Effector CD8-positive, alpha-beta T cell (primary cell): ENCODE data around the gene WNT5A.
"Not testable (repeated sequence)": the region's sequence is repeated elsewhere in the genome, so short reads cannot be mapped to it uniquely, and the experiment has no call there.

Source experiments
- DNase-seq: peaks from one replicate; lab custom pipeline; 2025; lab: John Stamatoyannopoulos, UW

The WNT5A gene

DNA sequence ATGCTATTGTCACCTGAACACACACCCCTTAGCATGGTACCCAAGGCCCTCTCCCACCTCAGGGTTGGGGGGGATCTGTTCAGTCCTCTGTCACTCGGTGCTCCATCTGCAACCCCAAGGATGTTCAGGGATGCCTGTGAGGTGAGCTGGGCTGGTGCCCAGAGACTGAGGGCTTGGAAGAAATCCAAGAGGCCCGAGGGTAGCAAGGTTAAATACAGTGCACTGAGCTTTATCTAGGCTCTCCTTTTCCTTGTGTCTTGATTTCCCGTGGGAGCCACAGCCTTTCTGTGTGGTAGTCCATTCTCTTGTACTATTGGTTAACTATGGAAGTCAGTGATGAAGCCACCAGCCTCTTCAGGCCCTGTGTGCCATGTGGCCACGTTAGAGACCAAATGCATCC lies 18.7 kb upstream of the WNT5A start:
- DNase-seq, result no peak

DNA sequence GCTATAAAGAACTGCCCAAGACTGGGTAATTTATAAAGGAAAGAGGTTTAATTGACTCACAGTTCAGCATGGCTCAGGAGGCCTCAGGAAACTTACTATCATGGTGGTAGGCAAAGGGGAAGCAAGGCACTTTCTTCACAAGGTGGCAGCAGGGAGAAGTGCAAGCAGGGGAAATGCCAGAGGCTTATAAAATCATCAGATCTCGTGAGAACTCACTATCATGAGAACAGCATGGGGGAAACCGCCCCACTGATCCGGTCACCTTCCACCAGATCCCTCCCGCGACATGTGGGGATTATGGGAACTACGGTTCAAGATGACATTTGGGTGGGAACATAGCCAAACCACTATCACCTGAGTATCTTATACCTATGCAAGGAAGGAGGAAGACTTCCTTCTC lies 18.0 kb upstream of the WNT5A start:
- not testable (repeated sequence) for DNase-seq

DNA sequence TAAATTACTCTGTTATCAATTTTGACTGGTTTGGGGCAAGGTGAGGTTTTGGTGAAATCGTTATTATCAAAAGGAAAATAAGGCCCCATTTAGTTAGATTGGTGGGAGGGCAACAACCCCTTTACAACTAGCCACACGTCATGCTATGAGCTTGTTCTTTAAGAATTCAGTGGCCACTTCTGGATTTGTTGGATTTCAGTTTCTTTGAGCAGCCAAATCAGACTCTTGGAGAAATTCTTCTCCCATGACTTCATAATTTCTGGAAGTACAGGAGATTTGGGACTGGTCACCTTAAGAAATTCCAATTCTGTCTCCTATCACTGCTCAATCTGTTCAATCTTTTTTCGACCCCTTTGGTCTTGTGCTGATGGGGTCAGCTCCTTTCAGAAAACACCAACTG lies 14.8 kb upstream of the WNT5A start:
- DNase-seq, result no peak

DNA sequence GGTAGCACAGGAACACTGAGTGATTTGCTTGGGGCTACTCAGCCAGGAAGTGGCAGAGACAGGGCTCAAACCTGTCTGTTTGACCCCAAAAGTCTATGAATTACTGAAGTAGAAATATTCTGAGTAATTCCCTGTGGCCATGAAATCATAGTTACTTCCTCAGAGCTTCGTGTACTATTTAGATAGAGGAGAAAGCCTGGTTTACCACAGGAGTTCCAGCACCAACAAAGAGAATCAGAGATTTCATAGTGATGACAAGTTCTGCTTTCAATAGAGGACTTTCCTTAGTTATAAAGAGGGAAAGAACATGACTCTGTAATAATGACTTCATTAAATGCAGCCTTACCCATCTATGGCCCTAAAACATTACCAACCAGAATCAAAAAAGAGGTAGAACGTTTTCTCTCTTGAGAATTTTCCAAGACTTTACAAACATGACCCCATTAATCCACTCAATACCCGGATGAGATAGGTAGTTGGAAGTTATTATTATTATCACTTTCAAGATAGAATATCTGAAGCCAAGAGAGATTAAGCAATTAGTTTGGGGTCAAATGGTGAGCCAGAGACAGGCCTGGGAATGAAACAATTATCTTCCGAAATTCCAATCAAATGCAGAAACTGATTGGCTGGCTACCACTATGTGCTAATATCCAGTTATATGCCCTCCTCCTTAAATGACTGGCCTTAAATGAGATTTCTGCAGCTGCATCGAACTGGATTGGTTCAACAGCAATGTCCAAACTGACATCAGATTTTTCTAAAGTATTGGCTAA lies 13.6 kb upstream of the WNT5A start:
- DNase-seq, result no peak

DNA sequence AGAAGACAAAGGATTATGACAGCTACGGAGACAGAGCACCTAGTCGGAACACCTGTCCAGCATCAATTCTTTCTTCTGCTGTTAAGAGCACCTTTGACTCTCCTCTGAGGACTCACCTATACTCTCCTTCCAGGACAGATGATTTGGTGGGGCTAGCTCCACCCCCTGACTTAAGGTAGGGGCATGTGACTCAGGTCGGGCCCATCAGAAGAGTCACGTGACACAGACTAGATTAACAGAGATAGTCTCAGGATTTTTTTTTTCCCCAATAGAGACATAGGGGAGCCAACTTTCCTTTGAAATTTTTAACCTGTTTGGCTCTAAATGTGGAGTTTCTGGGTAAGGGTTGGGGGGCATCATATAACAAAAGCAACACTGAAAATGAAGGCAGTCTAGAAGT lies 11.4 kb upstream of the WNT5A start:
- DNase-seq, result no peak

DNA sequence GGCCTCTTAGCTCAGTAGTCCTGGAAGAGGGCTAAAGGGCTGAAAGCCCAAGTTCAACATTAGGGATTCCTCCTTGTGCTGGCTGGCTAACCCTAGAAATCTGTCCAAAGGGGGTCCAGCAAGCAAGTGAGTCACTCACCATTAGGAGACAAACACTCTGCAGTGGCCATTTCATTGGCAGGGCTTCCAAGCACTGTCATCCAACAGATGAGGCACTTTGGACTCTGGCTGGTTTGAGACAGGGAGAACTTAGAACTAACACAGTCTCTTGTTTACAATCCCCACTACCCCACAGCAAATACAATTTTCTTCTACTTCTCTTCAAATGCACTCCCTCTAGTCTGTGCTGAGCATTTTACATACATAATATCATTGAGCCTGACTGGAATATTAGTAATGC lies 10.1 kb upstream of the WNT5A start:
- DNase-seq, result no peak

- DNase-seq, result no peak
These were observed 7.9 kb upstream of the WNT5A start for GRCh38 chr3:55494976-55495375.

DNA sequence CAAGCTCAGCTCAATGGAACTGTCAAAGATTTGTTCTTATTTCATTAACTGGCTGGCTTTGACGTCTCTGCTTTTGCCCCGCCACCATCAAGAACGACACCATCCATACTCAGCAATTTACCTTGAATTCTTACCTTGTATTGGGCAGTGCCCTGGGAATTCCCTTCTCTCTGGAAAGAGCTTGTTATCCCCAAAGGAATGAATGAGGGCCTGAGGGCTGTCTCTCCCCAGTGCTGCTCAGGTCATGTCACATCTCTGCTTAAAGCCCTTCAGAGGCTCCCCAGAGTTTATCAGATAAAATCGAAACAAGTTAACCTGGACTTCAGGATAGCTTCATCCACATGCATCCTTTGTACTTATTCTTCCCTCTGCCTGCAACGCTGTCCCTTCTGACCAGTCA lies 5.9 kb upstream of the WNT5A start:
- no peak for DNase-seq

- DNase-seq, result no peak
These were observed 4.2 kb upstream of the WNT5A start for GRCh38 chr3:55491296-55491816.

DNA sequence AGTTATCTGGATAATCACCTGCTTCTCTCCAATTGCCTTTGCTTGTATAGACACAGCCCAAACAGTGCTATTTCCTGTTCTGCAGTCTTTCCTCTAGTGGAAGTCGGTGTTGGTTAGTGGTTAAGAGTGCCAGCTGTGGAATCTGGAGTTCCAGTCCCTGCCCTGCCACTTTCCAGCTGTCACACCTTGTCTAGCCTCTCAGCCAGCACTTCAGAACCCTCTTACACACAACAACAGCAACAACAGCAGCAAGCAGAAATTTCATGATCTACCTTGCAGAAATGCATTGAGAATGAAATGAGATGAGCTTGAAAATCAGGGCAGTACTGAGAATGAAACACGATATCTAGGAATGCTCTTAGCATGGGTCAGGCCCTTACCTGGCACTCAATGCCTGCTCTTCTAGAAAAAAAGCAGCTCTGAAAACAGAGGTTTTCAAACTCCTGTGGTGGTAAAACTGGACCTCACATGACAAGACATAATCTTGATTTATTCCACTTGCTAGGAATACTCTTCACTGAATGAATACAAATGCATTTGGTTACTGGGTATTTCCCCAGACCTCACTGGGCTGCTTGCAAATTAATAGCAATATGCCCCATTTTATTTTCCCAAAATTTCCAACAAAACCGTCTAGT lies 3.3 kb upstream of the WNT5A start:
- no peak for DNase-seq

DNA sequence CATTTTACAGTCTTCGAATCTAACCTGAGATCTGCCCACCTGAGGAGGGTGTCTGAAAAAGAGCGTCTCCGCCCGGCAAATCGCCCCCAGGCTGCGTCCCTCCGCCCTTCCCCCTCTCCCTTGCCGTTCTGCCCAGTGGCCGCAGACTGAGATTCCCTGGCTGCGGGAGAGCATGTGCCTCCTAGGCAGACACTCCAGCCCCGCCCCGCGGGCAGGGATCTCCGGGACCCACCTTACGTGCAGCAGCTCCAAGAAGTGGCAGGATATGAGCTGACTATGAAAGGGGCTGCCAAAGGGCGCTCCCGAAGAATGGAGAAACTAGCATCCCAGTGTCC lies 2.7 kb upstream of the WNT5A start:
- no peak for DNase-seq

GRCh38 chr3:55488398-55489055 lies 1.4 kb upstream of the WNT5A start:
- no peak for DNase-seq

DNA sequence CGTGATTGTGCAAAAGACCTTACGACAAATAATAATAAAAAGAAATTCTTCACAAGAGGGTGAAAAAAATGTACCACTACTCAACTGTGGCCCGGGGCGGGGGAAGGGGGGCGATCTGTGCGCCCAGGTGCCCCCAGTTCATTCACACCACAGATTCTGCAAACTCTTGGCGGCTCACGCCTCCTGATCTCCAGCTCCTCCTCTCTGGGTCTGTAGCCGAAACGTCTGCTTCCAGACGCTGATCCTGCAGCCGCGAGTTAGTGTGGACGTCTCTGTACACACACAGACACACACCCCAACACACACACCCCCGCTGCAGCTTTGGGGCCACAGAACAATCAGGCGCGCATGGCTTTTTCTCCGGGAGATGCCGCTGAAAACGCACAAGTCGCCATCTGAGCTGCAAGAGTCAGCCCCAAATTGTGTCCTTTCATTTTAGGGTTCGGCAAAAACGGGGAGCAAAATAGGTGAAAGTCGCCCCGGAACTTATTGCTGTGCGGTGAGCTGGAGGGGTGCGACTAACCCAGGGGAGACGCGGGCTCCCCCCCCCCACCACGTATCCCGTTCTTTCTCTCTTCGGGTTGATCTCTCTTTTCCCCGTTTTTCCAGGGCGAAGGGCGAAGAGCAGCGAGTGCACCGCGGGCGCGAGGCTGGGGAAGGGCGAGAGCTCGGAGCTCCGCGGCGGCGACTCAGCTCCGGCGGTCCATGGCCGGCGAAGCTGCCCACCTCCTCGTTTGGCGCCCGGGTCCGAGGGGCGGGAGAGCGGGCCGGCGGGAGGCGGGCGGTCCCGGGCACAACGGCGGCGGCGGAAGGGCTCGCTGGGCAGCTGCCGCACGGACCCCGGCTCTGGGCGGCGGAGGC lies 505 bp upstream of the WNT5A start:
- DNase-seq, result no peak

GRCh38 chr3:55486101-55486856 lies 827 bp downstream of the WNT5A start:
- no peak for DNase-seq

- no peak for DNase-seq
These were observed 2.0 kb downstream of the WNT5A start for GRCh38 chr3:55484801-55485791.

GRCh38 chr3:55484191-55484689 lies 2.9 kb downstream of the WNT5A start:
- no peak for DNase-seq

- no peak for DNase-seq
These were observed 3.7 kb downstream of the WNT5A start for GRCh38 chr3:55483196-55484095.

DNA sequence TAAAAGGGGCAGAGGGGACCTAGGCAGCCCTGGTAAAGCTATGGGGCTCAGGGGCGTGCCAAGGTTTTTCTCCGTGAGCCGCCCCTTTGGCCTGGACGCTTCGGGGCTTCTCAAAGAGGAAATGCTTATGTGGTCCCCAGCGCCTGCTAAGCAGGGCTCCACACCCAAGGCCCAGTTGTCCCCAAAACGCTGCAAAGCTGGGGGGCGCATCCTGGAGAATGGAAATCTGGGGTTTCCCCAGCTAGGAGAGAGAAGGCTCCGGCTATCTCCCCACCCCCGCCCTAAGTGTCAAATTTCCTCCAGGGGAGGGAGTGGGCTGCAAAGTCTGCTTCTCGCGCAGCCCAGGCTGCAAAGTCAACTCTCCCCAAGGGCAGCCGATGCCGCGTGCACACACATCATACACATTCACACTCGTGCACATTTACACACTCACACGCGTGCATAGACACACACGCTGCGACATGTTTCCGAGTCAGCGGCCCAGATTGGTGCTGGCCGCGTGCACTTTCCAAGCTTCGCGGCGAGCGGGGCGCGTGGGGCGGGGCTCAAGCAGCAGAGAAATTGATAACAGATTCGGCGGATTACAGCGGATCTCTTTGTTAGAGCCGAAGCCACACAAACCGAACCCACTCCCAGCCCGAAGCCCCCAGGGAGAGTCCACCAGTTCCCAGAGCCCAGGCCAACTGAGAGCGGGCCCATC lies 4.5 kb downstream of the WNT5A start:
- DNase-seq, result no peak
